GM18870 (cell line): ENCODE measurements around the gene OPA1.

Experiments used
- ATAC-seq: cut with Tn5 transposase; IDR thresholded peaks from one replicate; pipeline ENCODE4 v1.9.1; 2021; ENCODE audit warnings: moderate library complexity; ENCODE audit not compliant: unreplicated experiment

The OPA1 gene

GRCh38 chr3:193592841-193593667 is at the start of gene OPA1:
OPA1 (plus strand) TSS chr3:193593208; CDS start chr3:193593378, 170 bp downstream.
- ATAC-seq: peak; percentile 97

GRCh38 chr3:193544289-193544688 is 48.7 kb upstream of the OPA1 start:
- ATAC-seq: no peak

GRCh38 chr3:193545304-193545703 is 47.7 kb upstream of the OPA1 start:
- no peak for ATAC-seq

GRCh38 chr3:193546129-193546528 is 46.9 kb upstream of the OPA1 start:
- ATAC-seq: no peak

GRCh38 chr3:193548406-193548805 is 44.6 kb upstream of the OPA1 start:
- no peak for ATAC-seq

GRCh38 chr3:193552923-193553322 is 40.1 kb upstream of the OPA1 start:
- ATAC-seq: no peak

GRCh38 chr3:193553586-193553985 is 39.4 kb upstream of the OPA1 start:
- no peak for ATAC-seq

- no peak for ATAC-seq
Measured at GRCh38 chr3:193554811-193555210, 38.2 kb upstream of the OPA1 start, which contains the start of gene ATP13A4. ATP13A4 (minus strand) TSS chr3:193554895; CDS start chr3:193554799, 96 bp downstream.

GRCh38 chr3:193556841-193557240 is 36.2 kb upstream of the OPA1 start:
- no peak for ATAC-seq

- no peak for ATAC-seq
Measured at GRCh38 chr3:193559100-193559499, 33.9 kb upstream of the OPA1 start.

- ATAC-seq: no peak
Measured at GRCh38 chr3:193560091-193560490, 32.9 kb upstream of the OPA1 start.

GRCh38 chr3:193560870-193561269 is 32.1 kb upstream of the OPA1 start:
- no peak for ATAC-seq

- ATAC-seq: no peak
Measured at GRCh38 chr3:193563426-193563825, 29.6 kb upstream of the OPA1 start.

- ATAC-seq: no peak
Measured at GRCh38 chr3:193564012-193564411, 29.0 kb upstream of the OPA1 start.

- ATAC-seq: no peak
Measured at GRCh38 chr3:193569119-193569518, 23.9 kb upstream of the OPA1 start.

GRCh38 chr3:193572426-193572908 is 20.5 kb upstream of the OPA1 start:
- peak; percentile 62 for ATAC-seq

GRCh38 chr3:193573403-193574191 is 19.4 kb upstream of the OPA1 start:
- no peak for ATAC-seq

GRCh38 chr3:193574488-193575070 is 18.4 kb upstream of the OPA1 start:
- ATAC-seq: no peak

- no peak for ATAC-seq
Measured at GRCh38 chr3:193585530-193585929, 7.5 kb upstream of the OPA1 start.

GRCh38 chr3:193586526-193586925 is 6.5 kb upstream of the OPA1 start:
- ATAC-seq: no peak

GRCh38 chr3:193589129-193589528 is 3.9 kb upstream of the OPA1 start:
- ATAC-seq: no peak
